Left lung (tissue), 10 donors: Measurements from ENCODE around the gene PPIP5K1. TPM values are rescaled to one million over a fixed set of nuclear protein-coding genes. Genes with fewer than 3 reads are reported as not detected.

ENCODE experiments used
- ATAC-seq: fragments of 200-7000 bp; cut with Tn5 transposase; one replicate; pipeline ENCODE4 v1.9.1; 2020; ENCODE audit warnings: moderate library complexity
- DNase-seq, 4 donors: peaks; one replicate each; pipeline ENCODE4 v3.0.0-alpha.2; 2013 to 2020
- H3K27ac ChIP-seq, 2 donors: fragments of 200-600 bp; sonication (generic) in 1 of 2; one replicate each; pipeline versions ENCODE4 v1.5.0 to v1.8.0; 2020 to 2021
- H3K27me3 ChIP-seq, 2 donors: fragments of 200-600 bp; sonication (generic) in 1 of 2; one replicate each; pipeline versions ENCODE4 v1.5.0 to v1.8.0; 2020 to 2021
- H3K36me3 ChIP-seq, 2 donors: fragments of 200-600 bp; sonication (generic) in 1 of 2; one replicate each; pipeline versions ENCODE4 v1.5.0 to v1.8.0; 2020 to 2021
- H3K4me1 ChIP-seq, 2 donors: fragments of 200-600 bp; one replicate each; pipeline ENCODE4 v1.8.0; 2021
- H3K4me3 ChIP-seq, 2 donors: fragments of 200-600 bp; sonication (generic) in 1 of 2; one replicate each; pipeline versions ENCODE4 v1.5.0 to v1.8.0; 2020 to 2021; ENCODE audit warnings: mild to moderate bottlenecking in 1 of 2
- H3K9me3 ChIP-seq, 2 donors: fragments of 200-600 bp; sonication (generic) in 1 of 2; one replicate each; pipeline versions ENCODE4 v1.5.0 to v1.8.0; 2020 to 2021
- intact Hi-C, 2 donors: fragments of 100-400 bp; cut with DNase I; formaldehyde crosslinking; loops; one replicate each; pipeline versions ENCODE4 v1.11.2 to v1.14.2; 2022
- polyA plus RNA-seq, 6 donors: library from polyadenylated mRNA; unstranded; fragments of 120-200 nt; gene quantifications; one replicate each; pipeline ENCODE4 v1.2.1, GENCODE V29; 2013; ENCODE audit not compliant: insufficient read length in 6 of 6
- total RNA-seq, 2 donors: library from RNA; stranded (reverse); fragmentation: NEBNext Ultra II Directional; extraction: Animal tissue kit (Norgen Biotek cat#: 25700); gene quantifications; one replicate each; pipeline ENCODE4 v1.2.1, GENCODE V29; 2021
- TF ChIP-seq, protein P1 (sequence below), 2 donors: fragments of 200-600 bp; sonication (generic) in 1 of 2; IDR thresholded peaks; one replicate each; pipeline versions ENCODE4 v1.5.0 to v1.8.0; 2021; ENCODE audit warnings: antibody characterized with exemption in 2 of 2
- donor health status: DM: no; HTN: yes; CAD: no.
- donor health status: DM: no; HTN: no; CAD: no.

Gene PPIP5K1
- total and polyA plus RNA-seq, 8 donors: 20.2 to 35.7 (median 28.3) TPM

DNA sequence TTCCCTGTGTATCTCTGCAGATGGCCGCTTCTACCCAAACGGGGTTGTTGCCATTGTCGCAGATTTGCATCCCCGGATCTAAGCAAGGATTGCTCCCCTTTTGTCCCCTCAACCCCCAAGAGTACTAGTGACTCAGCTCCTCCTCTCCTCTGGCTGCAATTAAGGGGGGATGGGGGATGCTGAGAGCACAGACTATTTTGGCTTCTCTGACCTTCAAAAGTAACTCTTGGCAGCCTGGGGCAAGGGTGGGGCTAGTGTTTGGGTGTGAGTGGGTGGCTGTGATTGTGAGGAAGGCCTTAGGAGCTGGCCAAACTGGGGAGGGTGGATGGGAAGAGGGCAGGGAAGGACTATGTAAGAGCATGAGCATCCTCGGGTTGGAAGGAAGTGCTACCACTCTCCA lies 73.8 kb downstream of the PPIP5K1 start:
- peak overlapping the region in 1 of 2 donors; percentile 42 for H3K27ac ChIP-seq
- no peaks in the 10 kb centered on the region for H3K9me3 ChIP-seq
- no peaks in the 10 kb centered on the region for H3K36me3 ChIP-seq
- intact Hi-C loops: no loop called here
- DNase-seq: no peak
- no peak overlapping the region for H3K4me3 ChIP-seq
- no peak for ATAC-seq
- peaks cover 0 to 50% of the 10 kb centered on the region in 2 donors for H3K27me3 ChIP-seq
- peaks cover 3 to 13% of the 10 kb centered on the region in 2 donors for H3K4me1 ChIP-seq
- TF ChIP-seq, protein P1, sequence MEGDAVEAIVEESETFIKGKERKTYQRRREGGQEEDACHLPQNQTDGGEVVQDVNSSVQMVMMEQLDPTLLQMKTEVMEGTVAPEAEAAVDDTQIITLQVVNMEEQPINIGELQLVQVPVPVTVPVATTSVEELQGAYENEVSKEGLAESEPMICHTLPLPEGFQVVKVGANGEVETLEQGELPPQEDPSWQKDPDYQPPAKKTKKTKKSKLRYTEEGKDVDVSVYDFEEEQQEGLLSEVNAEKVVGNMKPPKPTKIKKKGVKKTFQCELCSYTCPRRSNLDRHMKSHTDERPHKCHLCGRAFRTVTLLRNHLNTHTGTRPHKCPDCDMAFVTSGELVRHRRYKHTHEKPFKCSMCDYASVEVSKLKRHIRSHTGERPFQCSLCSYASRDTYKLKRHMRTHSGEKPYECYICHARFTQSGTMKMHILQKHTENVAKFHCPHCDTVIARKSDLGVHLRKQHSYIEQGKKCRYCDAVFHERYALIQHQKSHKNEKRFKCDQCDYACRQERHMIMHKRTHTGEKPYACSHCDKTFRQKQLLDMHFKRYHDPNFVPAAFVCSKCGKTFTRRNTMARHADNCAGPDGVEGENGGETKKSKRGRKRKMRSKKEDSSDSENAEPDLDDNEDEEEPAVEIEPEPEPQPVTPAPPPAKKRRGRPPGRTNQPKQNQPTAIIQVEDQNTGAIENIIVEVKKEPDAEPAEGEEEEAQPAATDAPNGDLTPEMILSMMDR (IDR thresholded peaks at IDR 0.05): no peak

GRCh38 chr15:43515741-43516140 lies 74.3 kb downstream of the PPIP5K1 start:
- TF ChIP-seq, protein P1 (IDR thresholded peaks at IDR 0.05): no peak
- DNase-seq (no peak), ATAC-seq (no peak)
- no peak overlapping the region for H3K4me3 ChIP-seq
- peaks cover 0 to 52% of the 10 kb centered on the region in 2 donors for H3K27me3 ChIP-seq
- intact Hi-C loops: no loop called here
- no peaks in the 10 kb centered on the region for H3K9me3 ChIP-seq
- no peaks in the 10 kb centered on the region for H3K36me3 ChIP-seq
- peaks cover 3 to 17% of the 10 kb centered on the region in 2 donors for H3K4me1 ChIP-seq
- H3K27ac ChIP-seq: peak overlapping the region in 1 of 2 donors; percentile 42

- no peak for DNase-seq
- Histone ChIP-seq H3K36me3 (no peaks in the 10 kb centered on the region), H3K4me1 (peaks cover 3 to 22% of the 10 kb centered on the region in 2 donors), H3K27me3 (peaks cover 0 to 52% of the 10 kb centered on the region in 2 donors), H3K4me3 (no peak overlapping the region), H3K27ac (no peak overlapping the region), H3K9me3 (no peaks in the 10 kb centered on the region)
- TF ChIP-seq, protein P1 (IDR thresholded peaks at IDR 0.05): peak in 1 of 2 donors; percentile 17
- ATAC-seq: no peak
- intact Hi-C loops: no loop called here
Measured at GRCh38 chr15:43514241-43515057, 75.6 kb downstream of the PPIP5K1 start.

- H3K27me3 ChIP-seq: peaks cover 0 to 44% of the 10 kb centered on the region in 2 donors
- DNase-seq (no peak), ATAC-seq (no peak)
- H3K4me1 ChIP-seq: peaks cover 3 to 22% of the 10 kb centered on the region in 2 donors
- H3K27ac ChIP-seq: no peak overlapping the region
- no peaks in the 10 kb centered on the region for H3K9me3 ChIP-seq
- intact Hi-C loops: no loop called here
- no peaks in the 10 kb centered on the region for H3K36me3 ChIP-seq
- no peak overlapping the region for H3K4me3 ChIP-seq
- TF ChIP-seq, protein P1 (IDR thresholded peaks at IDR 0.05): no peak
Measured at GRCh38 chr15:43513550-43513949, 76.5 kb downstream of the PPIP5K1 start.

GRCh38 chr15:43511012-43511885 lies 78.8 kb downstream of the PPIP5K1 start:
- no peaks in the 10 kb centered on the region for H3K9me3 ChIP-seq
- intact Hi-C loops: no loop called here

More at GRCh38 chr15:43511012-43511885, 78.8 kb downstream of the PPIP5K1 start:
- H3K4me3 ChIP-seq: peak overlapping the region; percentile 51 to 62
- no peak for ATAC-seq
- peak overlapping the region in 1 of 2 donors; percentile 58 for H3K27ac ChIP-seq
- H3K4me1 ChIP-seq: peaks cover 3 to 13% of the 10 kb centered on the region in 2 donors
- peaks cover 0 to 21% of the 10 kb centered on the region in 2 donors for H3K27me3 ChIP-seq
- TF ChIP-seq, protein P1 (IDR thresholded peaks at IDR 0.05): no peak
- no peak for DNase-seq
- H3K36me3 ChIP-seq: no peaks in the 10 kb centered on the region
